ENCODE data around the gene MYO5B.
A peak's percentile ranks its signal among the peaks of the same experiment; 100 is the strongest.
"Not testable (repeated sequence)": the region's sequence is repeated elsewhere in the genome, so short reads cannot be mapped to it uniquely, and the experiment has no call there.

MYO5B gene

GRCh38 chr18:49842656-49843055 lies 352.3 kb downstream of the MYO5B start:
- no peak overlapping the region for H3K4me3 ChIP-seq (ENCODE audit: low read depth, low read length)

- no peak overlapping the region for H3K4me3 ChIP-seq (ENCODE audit: low read depth, low read length)
These were observed 353.4 kb downstream of the MYO5B start for GRCh38 chr18:49841236-49842217.

GRCh38 chr18:49839012-49839411 lies 355.9 kb downstream of the MYO5B start:
- H3K4me3 ChIP-seq (ENCODE audit: low read depth, low read length): no peak overlapping the region

- H3K4me3 ChIP-seq (ENCODE audit: low read depth, low read length): no peak overlapping the region
These were observed 356.6 kb downstream of the MYO5B start for GRCh38 chr18:49838381-49838780.

GRCh38 chr18:49837889-49838288 lies 357.1 kb downstream of the MYO5B start:
- H3K4me3 ChIP-seq (ENCODE audit: low read depth, low read length): no peak overlapping the region

GRCh38 chr18:49837316-49837835 lies 357.6 kb downstream of the MYO5B start:
- not testable (repeated sequence) for H3K4me3 ChIP-seq (ENCODE audit: low read depth, low read length)

- no peak overlapping the region for H3K4me3 ChIP-seq (ENCODE audit: low read depth, low read length)
These were observed 359.5 kb downstream of the MYO5B start for GRCh38 chr18:49835405-49835804.

GRCh38 chr18:49834258-49834657 lies 360.7 kb downstream of the MYO5B start:
- H3K4me3 ChIP-seq (ENCODE audit: low read depth, low read length): no peak overlapping the region

- no peak overlapping the region for H3K4me3 ChIP-seq (ENCODE audit: low read depth, low read length)
These were observed 361.1 kb downstream of the MYO5B start for GRCh38 chr18:49833814-49834213.

- H3K4me3 ChIP-seq (ENCODE audit: low read depth, low read length): no peak overlapping the region
These were observed 362.7 kb downstream of the MYO5B start for GRCh38 chr18:49832221-49832647.

- H3K4me3 ChIP-seq (ENCODE audit: low read depth, low read length): no peak overlapping the region
These were observed 367.0 kb downstream of the MYO5B start for GRCh38 chr18:49827996-49828395.

GRCh38 chr18:49819823-49820671 lies 374.9 kb downstream of the MYO5B start:
- H3K4me3 ChIP-seq (ENCODE audit: low read depth, low read length): no peak overlapping the region

- H3K4me3 ChIP-seq (ENCODE audit: low read depth, low read length): no peak overlapping the region
These were observed 375.8 kb downstream of the MYO5B start for GRCh38 chr18:49819071-49819662.

GRCh38 chr18:49817947-49818346 lies 377.0 kb downstream of the MYO5B start:
- H3K4me3 ChIP-seq (ENCODE audit: low read depth, low read length): no peak overlapping the region

- H3K4me3 ChIP-seq (ENCODE audit: low read depth, low read length): no peak overlapping the region
These were observed 379.0 kb downstream of the MYO5B start for GRCh38 chr18:49815927-49816326.

GRCh38 chr18:49814147-49814499 lies 380.8 kb downstream of the MYO5B start:
- H3K4me3 ChIP-seq (ENCODE audit: low read depth, low read length): peak overlapping the region; percentile 69

GRCh38 chr18:49813319-49814146 lies 381.4 kb downstream of the MYO5B start, which contains the start of gene ACAA2:
ACAA2 (minus strand) TSS chr18:49813533; CDS start chr18:49813484, 49 bp downstream.
- H3K4me3 ChIP-seq (ENCODE audit: low read depth, low read length): peak within 1 kb of the TSS; percentile 69

GRCh38 chr18:49813069-49813318 lies 382.0 kb downstream of the MYO5B start:
- peak overlapping the region; percentile 51 for H3K4me3 ChIP-seq (ENCODE audit: low read depth, low read length)

- peak overlapping the region; percentile 51 for H3K4me3 ChIP-seq (ENCODE audit: low read depth, low read length)
These were observed 382.5 kb downstream of the MYO5B start for GRCh38 chr18:49812286-49813068.

Data from iPS-11a (cell line).